ENCODE data around the gene PLEKHO2. TPM values are rescaled to one million over a fixed set of nuclear protein-coding genes. Genes with fewer than 3 reads are reported as not detected.

The PLEKHO2 gene
- total RNA-seq, 1 experiment from 2014 or later: 7.9 TPM

- H3K4me3 ChIP-seq: no peak overlapping the region
- intact Hi-C loops (cut with micrococcal nuclease; ENCODE audit: unreplicated experiment): no loop called here
- no peaks in the 10 kb centered on the region for H3K4me1 ChIP-seq (replicated peaks; ENCODE audit: insufficient read depth)
- H3K79me2 ChIP-seq (ENCODE audit: low read depth): no peaks in the 10 kb centered on the region
- POLR2A ChIA-PET (ENCODE audit: unreplicated experiment): no interaction called here
- no TSS peak for BruUV-seq (replicated peaks)
- no peak for DNase-seq
- TF ChIP-seq EZH2 (IDR thresholded peaks at IDR 0.05; ENCODE audit: low read depth) (no peak), CTCF (conservative IDR thresholded peaks at IDR 0.05) (no peak)
- H3K9me3 ChIP-seq (ENCODE audit: insufficient read depth, low read depth): no peaks in the 10 kb centered on the region
- no peaks in the 10 kb centered on the region for H3F3A ChIP-seq (ENCODE audit: insufficient read depth, low read depth)
- H3K27me3 ChIP-seq (ENCODE audit: insufficient read depth, low read depth): no peaks in the 10 kb centered on the region
- H3K9me2 ChIP-seq (ENCODE audit: insufficient read depth): no peaks in the 10 kb centered on the region
- no peak overlapping the region for H2AFZ ChIP-seq
- H3K36me3 ChIP-seq (ENCODE audit: low read depth): no peaks in the 10 kb centered on the region
- H3K27ac ChIP-seq: no peak overlapping the region
- CTCF ChIA-PET: interaction anchor here (0.7 kb wide), 1 partner anchor 140 kb away, joined by 9 read pairs; no protein-coding TSS in a partner anchor
- H3K4me2 ChIP-seq: no peak overlapping the region
- no peaks in the 10 kb centered on the region for H4K20me1 ChIP-seq (ENCODE audit: insufficient read depth)
Observed at GRCh38 chr15:64843991-64844390, 2.3 kb downstream of the PLEKHO2 start.

DNA sequence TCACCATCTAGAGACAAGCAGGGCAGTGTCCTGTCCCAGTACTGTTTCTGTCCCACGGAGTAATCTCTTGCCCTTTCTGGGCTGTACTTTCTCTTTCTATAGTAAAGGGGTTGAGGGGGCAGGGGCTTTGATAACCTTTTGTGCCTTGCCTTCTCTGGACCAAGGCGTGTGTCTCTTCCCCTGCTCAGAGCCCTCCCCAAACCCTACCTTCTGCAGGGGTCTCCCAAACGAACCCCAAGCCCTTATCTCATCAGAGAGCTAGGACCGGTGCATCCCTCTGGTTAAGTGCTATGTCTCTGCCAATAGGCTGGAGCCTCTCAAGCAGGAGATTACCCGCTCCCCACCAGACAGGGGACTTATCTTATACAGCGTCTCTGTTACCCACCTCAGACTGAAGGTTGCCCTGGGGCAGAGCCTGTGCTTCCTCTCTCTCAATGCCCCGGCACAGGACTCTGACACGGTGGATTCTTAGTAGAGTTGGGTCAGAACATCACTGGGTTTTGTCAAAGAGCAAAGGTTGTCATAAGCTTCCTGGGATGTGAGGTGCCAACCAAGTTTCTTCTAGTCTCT is 2.9 kb downstream of the PLEKHO2 start:
- intact Hi-C loops (cut with micrococcal nuclease; ENCODE audit: unreplicated experiment): no loop called here
- Histone ChIP-seq H3F3A (ENCODE audit: insufficient read depth, low read depth) (no peaks in the 10 kb centered on the region), H3K9me2 (ENCODE audit: insufficient read depth) (no peaks in the 10 kb centered on the region), H3K79me2 (ENCODE audit: low read depth) (no peaks in the 10 kb centered on the region), H3K9me3 (ENCODE audit: insufficient read depth, low read depth) (no peaks in the 10 kb centered on the region), H3K27ac (no peak overlapping the region), H3K4me3 (no peak overlapping the region), H2AFZ (no peak overlapping the region), H3K27me3 (ENCODE audit: insufficient read depth, low read depth) (no peaks in the 10 kb centered on the region), H4K20me1 (ENCODE audit: insufficient read depth) (no peaks in the 10 kb centered on the region), H3K36me3 (ENCODE audit: low read depth) (no peaks in the 10 kb centered on the region), H3K4me1 (replicated peaks; ENCODE audit: insufficient read depth) (no peaks in the 10 kb centered on the region), H3K4me2 (no peak overlapping the region)
- no peak for TF ChIP-seq CTCF (conservative IDR thresholded peaks at IDR 0.05)
- TF ChIP-seq EZH2 (IDR thresholded peaks at IDR 0.05; ENCODE audit: low read depth): no peak
- ChIA-PET CTCF (no interaction called here), POLR2A (ENCODE audit: unreplicated experiment) (interaction anchor here (0.7 kb wide), 1 partner anchor 169 kb away, joined by 4 read pairs; no protein-coding TSS in a partner anchor)
- no peak for DNase-seq
- BruUV-seq (replicated peaks): no TSS peak

- H3K9me3 ChIP-seq (ENCODE audit: insufficient read depth, low read depth): no peaks in the 10 kb centered on the region
- no peaks in the 10 kb centered on the region for H3F3A ChIP-seq (ENCODE audit: insufficient read depth, low read depth)
- no peak overlapping the region for H2AFZ ChIP-seq
- no peaks in the 10 kb centered on the region for H3K79me2 ChIP-seq (ENCODE audit: low read depth)
- H3K27me3 ChIP-seq (ENCODE audit: insufficient read depth, low read depth): no peaks in the 10 kb centered on the region
- H3K4me1 ChIP-seq (replicated peaks; ENCODE audit: insufficient read depth): no peaks in the 10 kb centered on the region
- TF ChIP-seq CTCF (conservative IDR thresholded peaks at IDR 0.05) (no peak), EZH2 (IDR thresholded peaks at IDR 0.05; ENCODE audit: low read depth) (no peak)
- H3K36me3 ChIP-seq (ENCODE audit: low read depth): no peaks in the 10 kb centered on the region
- ChIA-PET CTCF (interaction anchor here (0.6 kb wide), 1 partner anchor 89 kb away, joined by 4 read pairs; no protein-coding TSS in a partner anchor), POLR2A (ENCODE audit: unreplicated experiment) (interaction anchor here (0.7 kb wide), 1 partner anchor 169 kb away, joined by 4 read pairs; no protein-coding TSS in a partner anchor)
- H3K4me3 ChIP-seq: no peak overlapping the region
- no peaks in the 10 kb centered on the region for H3K9me2 ChIP-seq (ENCODE audit: insufficient read depth)
- no TSS peak for BruUV-seq (replicated peaks)
- no peaks in the 10 kb centered on the region for H4K20me1 ChIP-seq (ENCODE audit: insufficient read depth)
- no peak for DNase-seq
- H3K27ac ChIP-seq: no peak overlapping the region
- no peak overlapping the region for H3K4me2 ChIP-seq
- intact Hi-C loops (cut with micrococcal nuclease; ENCODE audit: unreplicated experiment): no loop called here
Observed at GRCh38 chr15:64845183-64845611, 3.5 kb downstream of the PLEKHO2 start.

Data from PC-9 (cell line).